Bone marrow (tissue), 2 donors: ENCODE data around the gene SPATA19.
"Not testable (repeated sequence)": the region's sequence is repeated elsewhere in the genome, so short reads cannot be mapped to it uniquely, and the experiment has no call there.

Source experiments
- DNase-seq, 2 donors: peaks; one replicate each; lab custom pipeline; 2025; lab: John Stamatoyannopoulos, UW

SPATA19 gene

GRCh38 chr11:133845413-133845812 is at the start of gene SPATA19:
Gene SPATA19 (minus strand): TSS chr11:133845513. CDS start chr11:133845446, 67 bp downstream.
- no peak for DNase-seq

GRCh38 chr11:133895061-133895479 is 49.8 kb upstream of the SPATA19 start:
- no peak for DNase-seq

- DNase-seq, result no peak
These were observed 48.1 kb upstream of the SPATA19 start for GRCh38 chr11:133893381-133893780.

- DNase-seq, result no peak
These were observed 47.5 kb upstream of the SPATA19 start for GRCh38 chr11:133892584-133893380.

GRCh38 chr11:133892126-133892525 is 46.8 kb upstream of the SPATA19 start:
- no peak for DNase-seq

- no peak for DNase-seq
These were observed 44.6 kb upstream of the SPATA19 start for GRCh38 chr11:133889893-133890292.

- DNase-seq, result no peak
These were observed 43.9 kb upstream of the SPATA19 start for GRCh38 chr11:133889188-133889587.

GRCh38 chr11:133887692-133888332 is 42.5 kb upstream of the SPATA19 start:
- DNase-seq, result no peak

GRCh38 chr11:133886029-133886428 is 40.7 kb upstream of the SPATA19 start:
- no peak for DNase-seq

- no peak for DNase-seq
These were observed 26.8 kb upstream of the SPATA19 start for GRCh38 chr11:133872160-133872559.

- DNase-seq, result no peak
These were observed 22.1 kb upstream of the SPATA19 start for GRCh38 chr11:133867456-133867855.

- no peak for DNase-seq
These were observed 20.2 kb upstream of the SPATA19 start for GRCh38 chr11:133865466-133865865.

GRCh38 chr11:133864756-133865155 is 19.4 kb upstream of the SPATA19 start:
- DNase-seq, result no peak

GRCh38 chr11:133860151-133860550 is 14.8 kb upstream of the SPATA19 start:
- DNase-seq, result no peak

- DNase-seq, result not testable (repeated sequence)
These were observed 9.1 kb upstream of the SPATA19 start for GRCh38 chr11:133854330-133854960.

- no peak for DNase-seq
These were observed 1.1 kb downstream of the SPATA19 start for GRCh38 chr11:133844217-133844616.

- no peak for DNase-seq
These were observed 1.8 kb downstream of the SPATA19 start for GRCh38 chr11:133843454-133843987.

- no peak for DNase-seq
These were observed 2.6 kb downstream of the SPATA19 start for GRCh38 chr11:133842730-133843129.

- DNase-seq, result no peak
These were observed 3.3 kb downstream of the SPATA19 start for GRCh38 chr11:133842053-133842452.

- no peak for DNase-seq
These were observed 3.9 kb downstream of the SPATA19 start for GRCh38 chr11:133841279-133842043.

- no peak for DNase-seq
These were observed 4.8 kb downstream of the SPATA19 start for GRCh38 chr11:133840479-133840941.
